Measurements from ENCODE around the gene NOS1.

NOS1 gene

GRCh38 chr12:117330441-117331113 lies 30.8 kb downstream of the NOS1 start:
- DNase-seq (ENCODE audit: low spot score): no peak

DNA sequence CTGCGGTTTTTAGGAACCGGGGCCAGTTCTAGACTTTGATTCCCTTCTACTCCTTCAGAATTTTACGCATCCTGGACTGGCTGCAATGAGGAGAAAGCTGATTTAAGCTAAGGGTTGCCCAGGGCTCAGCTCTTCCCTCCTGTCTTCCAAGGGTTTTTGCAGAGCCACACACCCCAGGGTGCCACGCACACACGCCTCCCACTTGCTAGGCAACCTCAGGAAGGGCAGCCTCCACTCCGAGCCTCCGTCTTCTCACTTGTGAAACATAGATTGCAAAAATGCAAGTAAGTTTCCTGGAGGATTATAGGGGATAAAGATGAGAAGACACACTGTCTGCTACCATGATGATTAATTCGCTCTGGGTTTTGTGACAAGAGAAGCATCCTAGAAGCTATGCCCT lies 31.7 kb downstream of the NOS1 start:
- no peak for DNase-seq (ENCODE audit: low spot score)

GRCh38 chr12:117328556-117329100 lies 32.8 kb downstream of the NOS1 start:
- DNase-seq (ENCODE audit: low spot score): no peak

- DNase-seq (ENCODE audit: low spot score): no peak
Measured at GRCh38 chr12:117322428-117322827, 39.0 kb downstream of the NOS1 start.

GRCh38 chr12:117321572-117321971 lies 39.9 kb downstream of the NOS1 start:
- DNase-seq (ENCODE audit: low spot score): no peak

- no peak for DNase-seq (ENCODE audit: low spot score)
Measured at GRCh38 chr12:117318591-117318990, 42.8 kb downstream of the NOS1 start.

DNA sequence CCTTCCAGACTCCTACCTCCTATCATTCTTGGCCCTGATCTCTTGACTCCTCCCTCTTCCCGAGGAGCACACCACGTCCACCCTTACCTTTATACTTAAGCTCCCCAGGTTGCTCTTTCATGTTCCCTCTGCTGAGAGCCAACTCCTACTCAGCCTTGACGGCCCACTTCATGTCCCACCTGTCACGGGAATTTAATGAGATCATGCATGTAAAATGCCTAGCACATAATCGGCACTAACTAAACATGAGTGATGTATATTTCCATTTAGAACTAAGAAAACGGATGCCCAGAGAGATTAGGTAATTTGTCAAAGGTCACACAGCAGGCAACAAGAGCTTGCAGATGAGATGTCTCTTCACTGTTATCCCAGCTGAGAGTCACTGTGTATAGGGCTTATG lies 45.1 kb downstream of the NOS1 start:
- no peak for DNase-seq (ENCODE audit: low spot score)

- DNase-seq (ENCODE audit: low spot score): no peak
Measured at GRCh38 chr12:117313926-117314325, 47.5 kb downstream of the NOS1 start.

- no peak for DNase-seq (ENCODE audit: low spot score)
Measured at GRCh38 chr12:117312770-117313169, 48.7 kb downstream of the NOS1 start.

DNA sequence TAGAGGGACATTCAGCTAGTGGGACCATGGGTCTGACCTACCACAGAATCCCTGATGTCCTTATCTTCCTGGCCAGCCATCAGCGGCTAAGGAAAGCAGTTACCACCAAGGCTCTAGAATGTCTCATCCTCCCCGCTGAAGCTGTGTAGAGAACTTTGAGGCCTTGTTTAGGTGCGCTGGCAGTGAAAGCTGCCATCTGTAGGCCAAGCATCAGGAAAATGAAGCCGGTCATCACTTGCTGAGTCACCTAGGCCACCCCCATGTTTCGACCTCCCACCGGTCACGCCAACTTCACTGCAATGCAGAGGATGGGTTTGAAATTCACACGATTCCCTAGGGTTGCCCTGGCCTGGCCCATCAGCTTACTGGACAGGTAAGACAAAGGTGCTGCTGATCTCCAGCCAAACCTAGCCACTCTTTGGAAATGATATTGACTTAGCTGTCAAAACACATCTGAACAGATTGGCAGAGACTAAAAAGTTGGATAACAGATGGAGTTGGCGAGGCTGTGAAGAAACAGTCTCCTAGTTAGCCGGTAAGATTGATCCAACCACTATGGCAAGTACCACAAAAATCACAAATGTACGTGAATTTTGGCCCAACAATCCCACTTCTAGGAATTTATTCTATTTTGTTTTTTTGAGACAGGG lies 52.0 kb downstream of the NOS1 start:
- DNase-seq (ENCODE audit: low spot score): no peak

DNA sequence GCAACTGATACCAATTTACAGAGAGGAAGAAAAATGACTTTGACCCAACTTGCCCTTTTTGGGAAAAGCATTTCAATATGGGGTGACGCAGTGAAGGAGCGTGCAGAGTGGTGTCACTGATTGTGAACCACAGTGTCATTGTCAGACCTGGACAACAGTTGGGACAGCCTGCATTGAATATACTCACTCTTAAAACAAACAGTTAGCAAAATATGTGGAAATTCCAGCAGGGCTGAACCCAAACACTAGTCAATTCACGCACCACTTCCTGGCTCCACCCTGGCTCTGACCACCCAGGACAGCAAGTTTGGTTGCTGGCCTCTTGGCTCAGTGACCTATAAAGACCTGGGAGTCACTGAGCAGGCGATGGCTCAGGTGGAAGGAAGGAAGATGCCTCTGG lies 61.3 kb downstream of the NOS1 start:
- DNase-seq (ENCODE audit: low spot score): no peak

DNA sequence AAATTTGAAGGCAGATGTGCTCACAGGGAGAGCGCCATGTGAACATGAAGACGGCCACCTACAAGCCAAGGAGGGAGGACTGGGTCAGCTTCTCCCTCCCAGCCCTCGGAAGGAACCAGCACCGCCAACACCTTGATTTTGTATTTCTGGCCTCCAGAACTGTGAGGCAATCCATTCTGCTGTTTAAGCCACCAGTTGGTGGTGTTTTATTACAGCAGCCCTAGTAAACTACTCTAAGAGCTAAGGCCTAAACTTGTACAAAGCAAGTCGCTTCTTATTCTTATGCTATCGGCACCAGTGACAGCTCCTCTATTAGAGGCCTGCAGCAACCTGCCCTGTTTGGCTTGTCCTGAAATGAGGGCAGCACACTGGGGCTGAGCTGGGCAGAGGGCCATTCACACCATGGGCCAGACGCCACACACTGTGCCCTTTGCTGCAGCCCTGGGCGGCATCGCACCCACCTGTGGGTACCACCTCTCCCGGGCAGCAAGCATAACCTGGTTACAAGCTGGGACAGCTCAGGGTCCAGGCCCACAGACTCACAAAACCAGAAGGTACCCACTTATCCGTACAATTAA lies 62.7 kb downstream of the NOS1 start:
- DNase-seq (ENCODE audit: low spot score): no peak

GRCh38 chr12:117298191-117298590 lies 63.2 kb downstream of the NOS1 start:
- no peak for DNase-seq (ENCODE audit: low spot score)

DNA sequence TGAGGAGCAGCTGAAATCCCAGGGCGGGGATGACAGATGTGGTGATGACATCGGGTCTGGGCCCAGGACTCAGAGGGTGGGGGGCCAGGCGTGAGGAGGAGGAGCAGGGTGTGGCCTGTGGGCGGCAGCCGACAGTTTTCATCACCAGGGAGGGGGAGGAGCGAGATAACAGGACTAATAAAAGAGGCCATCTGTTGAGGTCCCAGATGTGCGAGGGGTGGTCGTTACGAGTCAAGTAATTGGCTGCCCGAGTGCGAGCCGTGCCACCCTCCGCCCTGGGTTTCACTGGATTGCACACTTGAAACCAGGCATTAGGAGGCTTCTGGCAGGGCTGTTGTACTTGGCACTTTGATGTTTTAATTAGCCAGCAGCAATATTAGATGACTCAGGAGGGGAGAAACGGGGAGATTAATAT lies 67.2 kb downstream of the NOS1 start:
- no peak for DNase-seq (ENCODE audit: low spot score)

- DNase-seq (ENCODE audit: low spot score): no peak
Measured at GRCh38 chr12:117293510-117293909, 67.9 kb downstream of the NOS1 start.

- DNase-seq (ENCODE audit: low spot score): no peak
Measured at GRCh38 chr12:117292688-117293087, 68.7 kb downstream of the NOS1 start.

- no peak for DNase-seq (ENCODE audit: low spot score)
Measured at GRCh38 chr12:117284140-117284539, 77.3 kb downstream of the NOS1 start.

- DNase-seq (ENCODE audit: low spot score): no peak
Measured at GRCh38 chr12:117282490-117282889, 78.9 kb downstream of the NOS1 start.

DNA sequence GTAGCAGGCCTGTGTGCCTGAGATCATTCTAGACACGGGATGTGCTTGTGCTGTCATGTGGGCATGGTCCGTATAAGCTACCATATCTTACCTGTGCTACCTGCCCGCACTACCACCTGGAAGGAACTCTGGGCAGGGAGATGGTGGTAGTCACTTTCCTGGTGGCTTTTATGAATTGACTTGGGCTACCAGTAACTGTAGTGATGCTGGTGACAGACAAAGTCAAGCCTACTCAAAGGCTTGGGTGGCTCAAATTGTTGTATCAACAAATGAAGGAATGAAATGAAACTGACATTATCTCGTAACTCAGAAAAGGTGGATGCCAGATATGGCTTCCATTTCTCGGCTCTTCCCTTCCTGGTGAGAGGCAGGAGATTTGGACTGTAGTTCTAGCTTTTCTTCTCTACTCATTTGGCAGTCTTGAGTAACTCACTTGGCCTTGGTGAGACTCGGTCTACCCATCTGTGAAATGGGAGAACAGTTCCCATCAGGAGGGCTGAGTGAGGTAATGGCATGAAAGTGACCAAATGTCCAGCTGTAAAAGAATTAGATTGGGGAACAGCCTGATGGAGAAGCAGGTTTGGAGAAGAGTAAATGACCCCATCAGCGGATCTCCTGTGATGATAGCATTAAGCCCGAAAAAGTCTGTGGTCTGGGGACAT lies 81.3 kb downstream of the NOS1 start:
- no peak for DNase-seq (ENCODE audit: low spot score)

- no peak for DNase-seq (ENCODE audit: low spot score)
Measured at GRCh38 chr12:117279606-117280005, 81.8 kb downstream of the NOS1 start.

GRCh38 chr12:117277875-117278274 lies 83.6 kb downstream of the NOS1 start:
- DNase-seq (ENCODE audit: low spot score): no peak

DNA sequence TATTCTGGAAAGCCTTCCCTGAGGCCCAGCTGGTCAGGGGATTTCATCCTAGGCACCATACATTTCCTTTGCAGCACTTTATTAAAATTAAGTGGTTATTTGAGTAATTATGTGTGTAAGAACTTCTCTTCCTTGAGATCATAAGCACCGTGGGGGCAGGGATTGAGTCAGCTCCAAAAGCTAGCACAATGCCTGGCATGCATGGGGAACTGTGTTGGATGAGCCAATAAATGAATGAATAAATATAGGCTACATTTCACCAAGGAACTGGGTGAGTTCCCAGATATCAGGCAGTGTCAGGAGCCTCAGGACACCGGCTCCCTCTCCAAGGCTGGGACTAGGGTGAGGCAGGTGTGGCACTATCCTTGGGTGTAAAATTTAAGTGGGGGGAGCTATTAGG lies 88.3 kb downstream of the NOS1 start:
- no peak for DNase-seq (ENCODE audit: low spot score)

- no peak for DNase-seq (ENCODE audit: low spot score)
Measured at GRCh38 chr12:117272690-117273089, 88.7 kb downstream of the NOS1 start.
